NCI-H1105 (cell line): ENCODE data around the gene FADS2.

ENCODE experiments used
- DNase-seq: peaks from one replicate; lab custom pipeline; 2025; lab: John Stamatoyannopoulos, UW

FADS2 gene

DNA sequence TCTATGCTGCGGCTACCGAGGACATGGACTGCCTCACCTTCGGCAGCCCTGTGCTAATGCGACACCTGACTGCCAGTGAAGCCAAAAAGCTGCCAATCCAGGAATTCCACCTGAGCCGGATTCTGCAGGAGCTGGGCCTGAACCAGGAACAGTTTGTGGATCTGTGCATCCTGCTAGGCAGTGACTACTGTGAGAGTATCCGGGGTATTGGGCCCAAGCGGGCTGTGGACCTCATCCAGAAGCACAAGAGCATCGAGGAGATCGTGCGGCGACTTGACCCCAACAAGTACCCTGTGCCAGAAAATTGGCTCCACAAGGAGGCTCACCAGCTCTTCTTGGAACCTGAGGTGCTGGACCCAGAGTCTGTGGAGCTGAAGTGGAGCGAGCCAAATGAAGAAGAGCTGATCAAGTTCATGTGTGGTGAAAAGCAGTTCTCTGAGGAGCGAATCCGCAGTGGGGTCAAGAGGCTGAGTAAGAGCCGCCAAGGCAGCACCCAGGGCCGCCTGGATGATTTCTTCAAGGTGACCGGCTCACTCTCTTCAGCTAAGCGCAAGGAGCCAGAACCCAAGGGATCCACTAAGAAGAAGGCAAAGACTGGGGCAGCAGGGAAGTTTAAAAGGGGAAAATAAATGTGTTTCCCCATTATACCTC lies 32.1 kb upstream of the FADS2 start:
- DNase-seq, result no peak

DNA sequence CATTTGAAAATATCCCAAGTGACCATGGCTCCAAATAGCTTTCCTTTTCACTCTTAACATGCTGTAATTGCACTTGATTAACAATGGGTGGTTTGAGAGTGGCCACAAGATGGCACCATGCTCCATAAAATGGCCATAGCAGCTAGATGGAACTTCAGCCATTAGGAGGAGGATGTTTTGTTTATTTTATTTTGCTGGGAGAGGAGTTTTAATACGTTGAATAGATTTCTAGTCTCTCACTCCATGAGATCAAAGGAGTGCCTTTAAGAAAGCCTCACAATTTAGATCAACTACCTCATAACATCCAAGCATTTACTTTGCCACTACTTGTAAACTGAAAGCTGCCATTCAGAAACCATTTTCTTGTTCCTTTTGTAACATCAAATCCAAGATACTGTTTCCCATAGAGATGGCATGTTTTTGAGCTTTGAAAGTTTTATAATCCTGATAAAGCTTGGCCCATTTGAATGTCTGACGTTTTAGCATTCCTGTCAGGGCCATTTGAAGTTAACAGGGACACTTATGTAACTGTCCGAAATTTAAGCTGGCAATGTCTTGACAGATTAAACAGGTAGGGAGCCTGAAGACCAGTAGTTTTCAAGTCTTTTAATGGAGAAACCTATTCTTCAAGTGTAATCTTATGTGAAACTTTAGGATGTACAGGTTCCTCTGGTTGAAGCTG lies 30.7 kb upstream of the FADS2 start:
- DNase-seq, result peak; percentile 66

DNA sequence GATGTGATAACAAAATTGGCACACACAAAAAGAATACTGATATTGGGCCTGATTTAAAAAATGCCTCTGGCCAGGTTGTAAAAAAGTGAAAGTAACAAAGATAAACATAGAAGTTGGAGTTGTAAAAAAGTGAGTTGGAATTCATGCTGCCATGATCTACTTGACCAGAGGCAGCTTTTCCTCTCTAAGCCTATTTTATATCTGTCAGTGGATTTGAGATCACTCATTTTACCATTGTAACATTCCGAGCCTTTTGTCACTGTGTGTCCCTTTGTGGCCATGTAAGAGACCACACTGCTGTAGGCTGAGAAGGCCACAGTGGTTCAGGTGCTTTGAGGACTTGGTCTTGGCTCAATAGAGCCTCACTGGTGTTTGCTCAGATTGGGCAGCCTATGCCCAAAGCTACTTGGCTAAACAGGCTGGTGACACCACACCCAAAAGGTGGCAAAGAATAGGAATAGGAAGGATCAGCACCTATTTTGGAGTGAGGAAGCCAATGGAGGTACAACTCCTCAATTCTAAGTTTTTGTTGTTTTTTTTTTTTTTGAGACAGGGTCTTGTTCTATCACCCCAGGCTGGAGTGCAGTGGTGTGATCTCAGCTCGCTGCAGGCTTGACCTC lies 28.3 kb upstream of the FADS2 start:
- DNase-seq, result no peak

DNA sequence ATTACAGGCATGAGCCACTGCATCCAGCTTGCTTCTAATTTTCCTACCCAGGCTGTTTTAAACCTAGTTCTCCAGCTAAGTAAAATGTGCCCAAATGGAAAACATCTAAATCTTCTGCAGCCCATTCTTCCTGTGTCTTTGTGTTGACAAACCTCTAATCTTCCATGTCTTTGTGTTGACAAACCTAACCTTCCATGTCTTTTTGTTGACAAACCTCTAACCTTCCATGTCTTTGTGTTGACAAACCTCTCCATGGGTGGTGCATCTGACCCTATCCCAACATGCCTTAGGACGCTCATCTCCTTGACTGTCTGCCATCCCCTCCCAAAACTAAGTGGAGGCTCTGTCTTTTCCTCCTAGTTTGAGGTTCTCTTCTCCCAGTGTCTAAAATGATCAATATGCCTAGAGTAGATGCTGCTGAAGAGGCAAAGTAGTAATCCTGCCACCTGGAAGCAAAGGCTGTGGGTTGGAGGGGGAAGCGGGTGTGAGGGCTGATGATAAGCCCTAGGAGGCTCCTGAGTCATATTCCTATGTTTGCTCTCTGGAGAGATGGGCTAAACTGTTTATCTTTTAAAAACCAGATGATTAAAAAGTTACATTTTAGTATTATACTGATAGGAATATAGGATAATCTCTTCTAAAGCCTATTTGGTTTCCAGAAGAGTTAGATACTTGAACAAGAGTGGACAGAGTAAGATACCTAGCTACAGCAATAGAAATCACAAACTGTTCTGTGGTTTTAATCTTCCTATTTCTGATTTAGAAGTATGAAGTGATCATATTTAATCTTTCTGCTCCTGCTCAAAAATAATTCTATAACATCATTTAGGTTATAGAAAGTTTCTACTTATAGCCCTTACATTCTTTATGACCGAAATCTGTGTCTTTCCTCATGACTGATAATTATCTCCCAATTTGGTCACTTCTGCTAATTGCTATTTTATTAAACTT lies 27.5 kb upstream of the FADS2 start:
- DNase-seq, result no peak

DNA sequence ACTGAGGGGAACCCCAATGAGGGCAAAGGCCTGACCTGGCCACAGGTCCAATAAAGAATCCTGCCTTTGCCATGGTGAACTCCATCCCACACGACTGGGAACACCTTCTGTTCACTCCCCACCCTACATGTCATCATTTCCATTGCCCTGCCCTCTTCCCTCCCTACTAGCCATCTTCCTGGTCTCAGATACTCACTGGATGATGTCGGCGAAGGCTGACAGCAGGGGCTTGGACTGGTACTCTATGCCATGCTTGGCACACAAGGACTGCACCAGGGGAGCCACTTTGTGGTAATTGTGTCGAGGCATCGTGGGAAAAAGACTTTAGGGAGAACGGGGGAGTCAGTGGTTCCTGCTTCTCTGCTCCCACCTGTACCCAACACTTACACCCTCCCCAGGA lies 25.5 kb upstream of the FADS2 start:
- DNase-seq, result no peak

DNA sequence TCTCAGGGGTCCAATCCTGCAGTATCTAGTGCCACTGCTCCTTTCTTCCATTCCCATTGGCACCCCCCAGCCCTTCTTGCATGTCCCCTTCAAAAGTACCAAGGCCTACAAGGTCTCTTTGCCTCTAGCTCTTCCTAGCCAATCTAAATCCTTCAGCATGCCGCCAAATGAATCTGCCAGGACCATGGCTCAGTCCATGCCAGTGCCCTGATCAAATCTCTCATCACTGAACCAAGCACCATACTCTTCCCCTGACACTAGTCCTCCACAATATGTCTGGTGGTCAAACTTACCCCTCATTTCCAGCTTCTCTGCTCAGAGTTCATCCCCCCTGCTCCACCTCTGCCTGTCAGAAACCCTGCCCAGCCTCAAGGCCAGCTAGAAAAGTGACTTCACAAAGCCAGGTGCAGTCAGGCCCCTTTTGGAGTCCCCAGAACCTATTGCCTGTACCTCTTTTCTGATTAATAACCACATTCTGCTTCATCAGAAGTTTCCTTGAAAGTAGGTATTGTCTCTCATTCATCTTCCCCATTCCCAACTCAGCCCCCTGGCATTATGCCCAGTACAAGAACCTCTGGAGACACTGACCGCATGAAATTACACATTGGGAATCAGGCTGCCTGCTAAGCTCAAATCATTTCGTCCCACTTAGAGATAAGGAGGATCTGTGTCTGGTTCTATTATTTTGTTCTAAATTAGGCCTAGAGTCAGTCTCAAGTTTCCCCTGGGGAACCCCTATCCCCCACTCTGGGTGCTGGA lies 24.0 kb upstream of the FADS2 start:
- no peak for DNase-seq

DNA sequence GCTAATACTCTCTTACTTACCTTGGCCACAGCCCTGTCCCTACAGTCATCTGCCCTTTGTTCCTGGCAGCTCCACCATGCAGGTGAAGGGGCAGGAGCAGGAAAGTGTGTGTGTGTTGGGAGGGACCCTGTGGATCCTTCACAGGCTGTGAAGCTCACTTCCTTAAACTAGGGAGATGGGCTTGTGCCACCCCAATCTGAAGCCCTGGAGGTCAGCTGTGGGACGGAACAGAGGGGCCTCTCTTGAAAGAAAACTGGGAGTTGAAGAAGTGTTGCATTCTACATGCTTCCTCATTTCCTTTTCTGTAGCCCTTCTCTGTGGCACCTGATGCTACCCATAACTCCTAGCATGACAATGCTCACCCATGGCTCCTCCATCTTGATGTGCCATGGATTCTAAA lies 23.0 kb upstream of the FADS2 start:
- DNase-seq, result no peak

DNA sequence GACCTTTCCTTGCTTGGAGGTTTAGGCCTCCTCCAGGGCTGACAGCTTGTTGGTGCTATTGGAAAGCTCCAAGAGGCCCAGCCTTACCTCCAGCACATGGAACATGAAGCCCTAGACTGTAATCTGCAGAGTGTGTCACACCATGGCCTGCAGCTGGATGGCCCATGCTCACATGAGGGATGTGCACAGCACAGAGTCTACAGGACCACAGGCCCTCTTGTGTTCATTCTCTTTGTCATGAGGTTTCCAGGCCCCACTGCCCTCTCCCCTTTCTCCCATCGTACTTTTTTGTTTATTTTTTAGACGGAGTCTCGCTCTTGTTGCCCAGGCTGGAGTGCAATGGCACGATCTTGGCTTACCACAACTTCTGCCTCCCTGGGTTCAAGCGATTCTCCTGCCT lies 21.3 kb upstream of the FADS2 start:
- no peak for DNase-seq

DNA sequence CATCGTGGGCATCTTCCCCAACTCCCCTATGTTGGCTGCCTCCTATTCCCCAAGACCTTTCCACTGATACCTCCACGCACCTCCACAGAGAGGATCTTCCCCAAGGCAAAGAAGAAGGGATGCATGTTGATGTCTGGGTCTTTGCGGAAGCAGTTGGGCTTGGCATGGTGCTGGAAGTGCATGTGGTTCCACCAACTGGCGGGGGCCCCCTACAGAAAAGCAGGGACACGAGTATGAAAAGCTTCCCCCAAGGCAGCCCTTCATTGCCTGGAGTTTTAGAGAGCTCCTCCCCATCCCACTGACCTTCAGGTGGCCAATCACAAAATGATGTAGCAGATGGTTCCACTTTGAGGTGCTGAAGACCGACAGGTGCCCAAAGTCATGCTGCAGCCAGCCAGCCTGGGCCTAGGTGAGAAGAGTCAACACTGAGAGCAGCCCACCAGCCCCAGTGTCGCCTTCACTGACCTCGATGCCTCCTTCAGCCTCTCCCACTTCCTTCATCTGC lies 17.4 kb upstream of the FADS2 start:
- DNase-seq, result no peak

DNA sequence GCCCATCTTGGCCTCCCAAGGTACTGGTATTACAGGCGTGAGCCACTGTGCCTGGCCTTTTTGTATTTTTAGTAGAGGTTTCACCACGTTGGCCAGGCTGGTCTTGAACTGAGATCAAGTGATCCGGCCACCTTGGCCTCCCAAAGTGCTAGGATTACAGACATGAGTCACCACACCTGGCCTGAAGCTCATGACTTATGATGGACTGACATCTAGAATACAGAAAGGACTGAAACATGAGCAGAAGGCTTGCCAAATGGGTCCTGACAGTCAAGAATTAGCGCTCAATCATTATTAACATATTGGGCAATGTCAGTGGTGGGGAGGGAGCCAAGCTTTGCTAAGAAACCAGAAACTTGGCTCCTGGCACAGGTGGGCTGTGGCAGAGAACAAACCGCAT lies 16.3 kb upstream of the FADS2 start:
- DNase-seq, result no peak

DNA sequence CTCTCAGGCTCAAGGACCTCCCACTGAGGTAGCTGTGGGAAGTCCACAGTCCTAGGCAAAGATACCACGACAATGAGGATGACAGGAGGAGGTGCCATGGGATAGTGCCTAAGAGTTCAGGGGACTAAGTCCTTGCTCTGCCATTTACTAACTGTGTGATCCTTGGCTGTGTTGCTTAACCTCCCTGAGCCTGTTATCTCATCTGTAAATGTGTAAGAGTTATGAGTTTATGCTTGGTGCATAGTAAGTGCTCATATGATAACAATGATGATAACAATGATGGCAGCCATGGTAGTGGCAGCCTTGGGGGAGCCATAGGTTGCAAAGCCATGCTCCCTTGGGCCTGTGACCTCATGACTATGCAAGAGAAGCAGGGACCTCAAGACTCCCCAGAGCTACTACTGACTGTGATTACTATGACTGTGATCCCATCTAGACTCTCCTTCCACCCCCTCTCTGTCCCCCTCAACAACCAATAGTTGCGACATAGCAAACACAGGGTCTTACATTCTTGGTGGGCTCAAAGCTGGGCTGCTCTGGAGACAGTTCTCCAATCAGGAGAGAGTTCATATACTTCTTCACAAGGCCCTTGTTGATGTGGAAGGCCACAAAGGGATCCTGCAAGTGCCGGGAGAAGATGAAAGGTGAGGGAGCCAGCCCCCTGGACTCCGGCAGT lies 15.2 kb upstream of the FADS2 start:
- DNase-seq, result no peak

DNA sequence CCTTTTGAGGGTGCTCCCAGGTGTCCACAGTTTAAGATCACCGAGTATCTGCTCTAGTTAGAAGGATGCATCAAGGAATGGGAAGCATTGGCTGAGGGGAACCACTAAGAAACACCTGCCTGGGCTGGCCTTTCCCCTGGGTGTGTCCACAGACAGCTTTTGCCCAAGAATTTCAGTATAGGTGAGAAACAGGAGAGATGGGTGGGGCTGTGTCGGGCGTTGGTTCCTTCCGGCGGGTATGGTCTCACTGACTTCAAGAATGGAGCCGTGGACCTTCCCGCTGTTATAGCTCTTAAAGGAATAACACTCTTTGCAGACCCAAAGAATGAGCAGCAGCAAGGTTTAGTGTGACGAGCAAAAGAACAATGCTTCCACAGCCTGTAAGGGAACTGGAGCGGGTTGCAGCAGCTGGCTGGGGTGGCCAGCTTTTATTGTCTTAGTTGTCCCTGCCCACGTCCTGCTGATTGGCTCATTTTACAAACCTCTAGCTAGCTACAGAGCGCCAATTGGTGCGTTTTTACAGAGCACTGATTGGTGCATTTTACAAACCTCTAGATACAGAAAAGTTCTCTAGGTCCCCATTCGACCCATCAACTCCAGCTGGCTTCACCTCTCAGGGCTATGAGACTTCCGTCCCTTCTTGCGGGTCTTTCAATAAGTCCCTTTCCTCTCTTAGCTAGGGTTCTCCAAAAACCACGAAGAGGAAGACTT lies 13.7 kb upstream of the FADS2 start:
- no peak for DNase-seq

DNA sequence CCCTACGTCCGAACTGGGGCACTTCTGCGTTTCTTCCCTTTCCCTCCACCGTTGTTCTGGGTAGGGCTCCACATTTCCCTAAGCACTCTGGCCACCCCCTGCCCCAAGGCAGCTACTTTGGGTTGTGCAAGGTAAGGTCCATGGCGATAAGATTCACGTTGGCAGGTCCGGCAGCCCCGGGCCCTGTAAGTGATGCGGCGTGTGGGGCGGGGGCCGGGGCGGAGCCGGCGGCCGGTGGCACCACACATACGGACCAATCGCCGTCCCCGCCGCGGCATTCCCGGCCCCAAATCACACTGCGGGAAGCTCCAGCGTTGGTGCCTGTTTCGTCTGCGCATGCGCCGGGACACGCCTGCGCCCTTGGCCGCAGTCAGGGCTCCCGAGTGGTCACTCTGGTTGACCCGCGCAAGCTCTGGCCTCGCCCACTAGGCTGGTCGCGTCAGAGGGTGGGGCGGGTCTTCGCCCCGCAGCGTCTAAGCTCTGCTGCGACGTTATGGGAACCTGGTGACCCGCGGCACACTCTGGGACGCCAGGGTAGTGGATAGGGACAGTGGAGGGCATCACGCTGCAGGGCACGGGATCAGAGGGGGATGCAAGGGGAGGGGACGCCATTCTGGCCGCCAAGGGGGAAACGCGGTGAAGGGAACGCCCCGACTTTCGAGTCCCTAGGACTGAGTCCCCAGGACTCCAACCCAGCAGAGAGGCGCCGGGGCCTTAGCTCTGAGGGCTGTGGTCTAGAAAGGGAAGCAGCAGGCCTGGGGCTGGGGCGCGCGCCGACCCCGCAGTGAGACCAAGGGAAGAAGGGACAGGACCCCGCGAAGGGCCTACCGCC lies 12.9 kb upstream of the FADS2 start:
- peak; percentile 93 for DNase-seq

DNA sequence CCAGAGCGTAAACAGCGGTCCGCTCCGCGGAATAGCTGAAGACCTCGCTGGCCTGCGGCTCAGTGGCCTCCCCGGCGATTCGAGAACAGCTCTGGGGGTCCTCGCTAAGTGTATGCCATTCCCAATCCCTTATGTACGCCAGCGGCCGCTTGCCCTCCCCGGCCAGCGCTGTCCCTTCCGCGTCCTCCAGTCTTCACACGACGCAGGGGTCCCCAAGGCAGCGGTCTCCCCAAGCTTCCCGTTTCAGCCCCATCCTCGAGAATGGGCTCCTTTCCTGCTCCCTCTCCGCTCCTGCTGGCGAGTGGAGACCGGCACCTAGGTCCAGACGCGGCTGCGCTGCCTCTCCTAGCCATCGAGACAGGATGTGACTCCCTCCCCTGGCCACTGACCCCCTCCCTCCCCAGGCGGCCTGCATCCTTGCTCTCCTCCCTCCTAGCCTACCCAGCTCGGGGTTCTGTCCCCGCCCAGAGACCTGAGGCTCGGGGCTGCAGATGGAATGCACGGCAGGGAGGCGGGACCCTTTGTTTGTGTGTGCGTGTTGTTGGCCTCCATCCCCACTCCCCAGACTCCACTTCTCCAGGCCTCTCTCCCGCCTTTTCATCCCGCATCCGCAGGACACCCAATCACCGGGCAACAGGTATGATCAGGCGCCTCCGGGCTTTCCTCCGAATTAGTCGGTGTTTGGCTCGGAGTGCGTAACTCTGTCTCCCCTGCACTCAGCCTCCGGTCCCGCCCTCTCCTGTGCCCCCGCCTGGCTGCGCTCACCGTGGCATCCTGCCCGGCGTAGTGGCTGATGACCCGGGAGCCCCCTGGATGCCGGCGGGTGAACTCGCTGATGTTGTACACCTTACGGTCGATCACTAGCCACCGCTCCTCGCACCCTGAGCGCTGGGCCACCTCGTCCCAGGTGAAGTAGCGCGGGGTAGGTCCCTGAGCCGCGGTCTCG lies 12.0 kb upstream of the FADS2 start:
- peak; percentile 63 for DNase-seq

DNA sequence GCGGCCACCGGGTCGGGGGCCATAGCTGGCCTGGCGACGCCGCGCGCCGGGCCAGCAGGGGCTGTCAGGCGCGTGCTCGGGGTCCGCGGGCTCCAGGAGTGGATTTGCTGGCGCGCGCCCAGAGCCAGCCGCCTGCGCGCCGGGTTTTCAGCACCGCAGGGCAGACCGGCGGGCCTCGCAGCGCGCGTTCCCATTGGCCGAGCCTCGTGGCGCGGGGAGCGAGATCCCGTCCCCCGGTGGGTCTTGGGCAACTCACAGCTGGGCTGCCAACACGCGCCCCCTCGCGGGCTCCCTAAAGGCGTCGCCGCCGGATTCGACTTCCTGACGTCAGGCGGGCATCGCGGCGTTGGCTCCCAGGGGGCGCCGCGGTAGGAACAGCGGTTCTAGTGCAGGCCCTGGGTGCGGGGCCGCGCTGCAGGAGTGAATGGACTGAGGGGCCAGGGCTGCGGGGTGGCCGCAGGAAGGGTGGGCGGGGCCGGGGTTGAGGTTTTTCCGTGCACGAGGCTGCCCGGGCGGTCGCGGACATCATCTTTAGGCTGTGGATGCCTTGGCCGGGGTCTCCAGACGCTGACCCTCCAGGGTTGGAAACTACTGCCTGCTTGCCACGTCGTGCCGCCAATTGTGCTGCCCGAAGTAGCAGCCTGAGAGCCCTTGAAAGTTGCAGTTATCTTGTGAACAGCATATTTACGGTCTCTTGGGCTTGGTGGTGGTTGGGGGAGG lies 11.2 kb upstream of the FADS2 start, which contains the start of gene FADS1:
FADS1 (minus strand) TSS at position 268 of the 720 bp plus-strand sequence; CDS start at position 194, 74 bp downstream.
- peak; percentile 99 for DNase-seq

DNA sequence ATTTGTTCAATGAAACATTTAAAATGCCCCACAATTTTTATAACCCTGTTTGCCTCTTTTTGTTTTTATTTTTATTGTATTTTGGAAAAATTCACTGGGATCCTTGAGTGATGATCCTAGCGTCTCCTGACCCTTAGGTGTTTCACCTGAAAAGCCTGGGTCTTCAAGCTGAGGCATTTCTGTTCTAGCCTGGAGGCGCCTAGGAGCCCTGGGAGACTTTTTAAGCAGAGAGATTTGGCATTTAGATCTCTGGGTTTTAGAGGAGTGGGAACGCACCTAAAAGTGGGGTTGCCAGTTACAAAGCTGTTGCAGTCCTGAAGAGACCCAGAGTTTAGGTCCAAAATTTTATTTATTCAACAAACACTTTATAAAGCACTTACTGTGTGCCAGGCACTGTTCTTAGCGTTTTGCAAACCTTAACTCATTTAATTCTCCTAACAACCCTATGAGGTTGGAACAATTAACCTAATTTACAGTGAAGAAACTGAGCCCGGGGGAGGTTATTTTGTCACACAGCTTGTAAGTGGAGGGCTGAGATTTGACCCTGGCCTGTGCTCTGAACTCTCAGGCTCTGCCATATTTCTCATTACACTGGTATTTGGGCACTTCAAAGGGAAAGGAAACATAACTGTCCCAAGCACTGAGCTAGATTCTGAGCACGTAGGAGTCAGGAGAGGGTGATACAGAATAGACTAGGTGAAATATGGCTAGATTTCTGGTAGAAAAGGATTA lies 10.5 kb upstream of the FADS2 start:
- DNase-seq, result no peak

DNA sequence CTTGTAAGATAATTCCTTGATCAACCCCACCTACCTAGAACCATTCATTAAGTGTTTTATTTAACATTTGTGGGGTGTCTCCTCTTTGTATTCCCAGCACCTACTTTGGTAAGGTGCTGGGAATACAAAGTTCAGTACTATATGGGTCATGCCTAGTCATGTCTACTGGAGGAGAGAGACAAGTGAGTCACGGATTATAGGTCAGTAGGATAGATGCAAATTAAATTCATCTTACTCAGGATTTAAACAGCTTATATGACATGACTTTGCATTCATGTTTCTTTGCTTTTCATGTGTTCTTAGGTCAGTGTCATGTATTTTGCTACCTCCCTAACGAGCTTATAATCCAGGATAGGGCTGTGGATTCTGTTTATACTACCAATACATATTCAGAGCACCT lies 7.9 kb upstream of the FADS2 start:
- DNase-seq, result no peak
